Body of pancreas (tissue), 4 donors: ENCODE measurements around the gene RPGRIP1L.

Experiments used
- CTCF ChIP-seq, 7 experiments: fragments of 450-650 bp in 4 of 7; fragments of 200-600 bp in 3 of 7; sonication (generic) in 3 of 7; IDR thresholded peaks; one replicate each; pipeline ENCODE4 v1.5.1; 2016 to 2019; ENCODE audit warnings: antibody characterized with exemption in 7 of 7
- POLR2A ChIP-seq, 3 donors: fragments of 450-650 bp; IDR thresholded peaks; one replicate each; pipeline ENCODE4 v1.6.1; 2016; ENCODE audit warnings: antibody characterized with exemption in 3 of 3, mild to moderate bottlenecking in 2 of 3

GRCh38 chr16:53743149-53743566 lies 39.5 kb upstream of the RPGRIP1L start:
- peak; percentile 21 to 41 (median 34) for TF ChIP-seq CTCF (IDR thresholded peaks at IDR 0.05)
- no peak for TF ChIP-seq POLR2A (IDR thresholded peaks at IDR 0.05)
